ENCODE measurements around the gene MTMR10.

DNA sequence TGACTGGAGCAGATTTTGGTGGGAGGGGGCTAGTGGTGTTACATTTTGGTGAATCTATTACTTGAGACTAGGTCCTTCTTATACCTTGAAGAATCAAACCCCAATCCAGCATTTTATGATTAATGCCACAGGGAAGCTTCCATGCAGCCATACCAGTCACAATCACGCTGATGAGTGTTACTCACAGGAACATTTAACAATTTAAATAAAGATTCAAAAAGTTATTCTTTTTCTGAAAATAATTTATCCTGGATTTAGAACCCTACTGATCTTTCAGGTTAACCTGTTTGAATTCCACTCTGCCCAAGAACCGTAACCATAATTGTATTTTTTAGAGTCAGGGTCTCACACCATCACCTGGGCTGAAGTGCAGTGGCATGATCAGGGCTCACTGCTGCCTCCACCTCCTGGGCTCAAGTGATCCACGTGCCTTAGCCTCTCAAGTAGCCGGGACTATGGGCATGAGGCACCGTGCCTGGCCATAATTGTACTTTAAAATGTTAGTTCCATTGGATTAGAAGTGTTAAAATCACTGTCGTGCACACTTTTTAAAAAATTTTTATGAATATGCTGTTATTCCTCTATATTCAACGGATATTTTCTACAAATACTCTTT lies 929 bp upstream of the MTMR10 start:
- TF ChIP-seq, protein P1, sequence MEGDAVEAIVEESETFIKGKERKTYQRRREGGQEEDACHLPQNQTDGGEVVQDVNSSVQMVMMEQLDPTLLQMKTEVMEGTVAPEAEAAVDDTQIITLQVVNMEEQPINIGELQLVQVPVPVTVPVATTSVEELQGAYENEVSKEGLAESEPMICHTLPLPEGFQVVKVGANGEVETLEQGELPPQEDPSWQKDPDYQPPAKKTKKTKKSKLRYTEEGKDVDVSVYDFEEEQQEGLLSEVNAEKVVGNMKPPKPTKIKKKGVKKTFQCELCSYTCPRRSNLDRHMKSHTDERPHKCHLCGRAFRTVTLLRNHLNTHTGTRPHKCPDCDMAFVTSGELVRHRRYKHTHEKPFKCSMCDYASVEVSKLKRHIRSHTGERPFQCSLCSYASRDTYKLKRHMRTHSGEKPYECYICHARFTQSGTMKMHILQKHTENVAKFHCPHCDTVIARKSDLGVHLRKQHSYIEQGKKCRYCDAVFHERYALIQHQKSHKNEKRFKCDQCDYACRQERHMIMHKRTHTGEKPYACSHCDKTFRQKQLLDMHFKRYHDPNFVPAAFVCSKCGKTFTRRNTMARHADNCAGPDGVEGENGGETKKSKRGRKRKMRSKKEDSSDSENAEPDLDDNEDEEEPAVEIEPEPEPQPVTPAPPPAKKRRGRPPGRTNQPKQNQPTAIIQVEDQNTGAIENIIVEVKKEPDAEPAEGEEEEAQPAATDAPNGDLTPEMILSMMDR (conservative IDR thresholded peaks at IDR 0.05; ENCODE audit: low read depth, low read length) = no peak
- TF ChIP-seq EZH2phosphoT487 (IDR thresholded peaks at IDR 0.05; ENCODE audit: borderline replicate concordance, low read length) = no peak

Measured in PC-3 (cell line).